K562 (cell line): Measurements from ENCODE around the gene ZDHHC8. TPM values are rescaled to one million over a fixed set of nuclear protein-coding genes. Genes with fewer than 3 reads are reported as not detected.

Experiments
- ERF ChIP-seq: fragments of 450-650 bp; formaldehyde crosslinking; IDR thresholded peaks from 2 replicates; pipeline ENCODE4 v1.4.0; 2020; ENCODE audit warnings: mild to moderate bottlenecking, mixed read lengths
- KDM4B ChIP-seq, 2 experiments: fragments of 450-650 bp in 1 of 2; sonication (generic) in 1 of 2; IDR thresholded peaks; 2 replicates each; pipeline ENCODE4 v1.6.1; 2016 to 2017; ENCODE audit warnings: borderline replicate concordance in 2 of 2, antibody characterized with exemption in 1 of 2, low read depth in 1 of 2, mild to moderate bottlenecking in 1 of 2
- MIER1 ChIP-seq: fragments of 450-650 bp; IDR thresholded peaks from 2 replicates; pipeline ENCODE4 v1.6.1; 2016; ENCODE audit warnings: antibody characterized with exemption, mild to moderate bottlenecking, low read depth
- MTF1 ChIP-seq: fragments of 250-450 bp; sonication (Bioruptor Pico); IDR thresholded peaks from 2 replicates; pipeline ENCODE4 v1.9.0; 2021; ENCODE audit warnings: moderate library complexity, mild to moderate bottlenecking, inconsistent platforms, borderline replicate concordance
- MXI1 ChIP-seq: IDR thresholded peaks from 2 replicates; pipeline ENCODE4 v1.6.1; 2011; ENCODE audit warnings: low read depth, mild to moderate bottlenecking, improper control_type of control experiment, low read length
- NEUROD1 ChIP-seq: fragments of 150-350 bp; IDR thresholded peaks from 2 replicates; pipeline ENCODE4 v1.6.1; 2014; ENCODE audit warnings: borderline replicate concordance, low read length, low read depth; ENCODE audit not compliant: partially characterized antibody
- NFRKB ChIP-seq: fragments of 450-650 bp; IDR thresholded peaks from 2 replicates; pipeline ENCODE4 v1.6.1; 2016; ENCODE audit warnings: low read depth
- POLR3A ChIP-seq: IDR thresholded peaks from 2 replicates; pipeline ENCODE4 v1.6.1; 2011; ENCODE audit warnings: borderline replicate concordance, mild to moderate bottlenecking, moderate library complexity; ENCODE audit not compliant: insufficient read length, insufficient read depth; ENCODE audit errors: extremely low read depth
- PRPF4 ChIP-seq: fragments of 200-400 bp; formaldehyde crosslinking; IDR thresholded peaks from one replicate; pipeline ENCODE4 v1.6.1; 2017; ENCODE audit warnings: low read length, low read depth, mild to moderate bottlenecking; ENCODE audit not compliant: insufficient read depth, poor library complexity, severe bottlenecking
- PTTG1 ChIP-seq: fragments of 450-650 bp; IDR thresholded peaks from 2 replicates; pipeline ENCODE4 v1.6.1; 2016; ENCODE audit warnings: low read depth, mild to moderate bottlenecking, missing genetic modification characterization, missing compliant biosample characterization
- RBM22 ChIP-seq: fragments of 200-400 bp; formaldehyde crosslinking; IDR thresholded peaks from 2 replicates; pipeline ENCODE4 v1.6.1; 2018; ENCODE audit warnings: low read length, low read depth; ENCODE audit not compliant: poor library complexity, severe bottlenecking
- RCOR1 ChIP-seq, 2 experiments: IDR thresholded peaks; 2 replicates each; pipeline ENCODE4 v1.6.1; 2012; ENCODE audit warnings: low read depth in 2 of 2, low read length in 2 of 2, borderline replicate concordance in 1 of 2, improper control_type of control experiment in 1 of 2
- SLC30A9 ChIP-seq: fragments of 250-450 bp; sonication (Bioruptor Pico); IDR thresholded peaks from 2 replicates; pipeline ENCODE4 v1.8.0; 2022; ENCODE audit warnings: mild to moderate bottlenecking, moderate library complexity
- TEAD1 ChIP-seq, 2 experiments: fragments of 450-650 bp in 1 of 2; sonication (generic) in 1 of 2; formaldehyde crosslinking; IDR thresholded peaks; 2 replicates each; pipeline versions ENCODE4 v1.4.0 to v1.8.0; 2020 to 2022; ENCODE audit warnings: mild to moderate bottlenecking in 2 of 2, missing genetic modification reagents in 1 of 2
- TEAD4 ChIP-seq, 2 experiments: sonication (generic) in 1 of 2; formaldehyde crosslinking in 1 of 2; IDR thresholded peaks; 2 replicates each; pipeline versions ENCODE4 v1.6.1 to v1.8.0; 2012 to 2022; ENCODE audit warnings: borderline replicate concordance in 1 of 2, inconsistent platforms in 1 of 2, low read length in 1 of 2, mild to moderate bottlenecking in 1 of 2, missing genetic modification reagents in 1 of 2
- ZBTB1 ChIP-seq: sonication (generic); formaldehyde crosslinking; IDR thresholded peaks from 2 replicates; pipeline ENCODE4 v1.8.1; 2023; ENCODE audit warnings: missing genetic modification reagents, low read depth, mild to moderate bottlenecking, borderline replicate concordance
- ZC3H4 ChIP-seq: sonication (generic); formaldehyde crosslinking; IDR thresholded peaks from 2 replicates; pipeline ENCODE4 v1.9.0; 2021; ENCODE audit warnings: missing genetic modification reagents, borderline replicate concordance
- ZNF696 ChIP-seq: fragments of 250-450 bp; sonication (Bioruptor Pico); conservative IDR thresholded peaks from 2 replicates; pipeline ENCODE4 v1.4.0; 2020; ENCODE audit warnings: mild to moderate bottlenecking, moderate library complexity
- polyA plus RNA-seq, 8 experiments: library from polyadenylated mRNA; depleted of rRNA in 4 of 8; stranded (reverse) in 5 of 8; unstranded in 3 of 8; fragments of >200 nt; fragmentation: Nextera tagmentation in 2 of 8; fragmentation: Illumina TruSeq in 1 of 8; extraction: Ambion mirVana in 2 of 8; extraction: Trizol in 1 of 8; gene quantifications; 2 replicates each; pipeline versions ENCODE4 v1.2.1 to v1.2.3, GENCODE V29; 2011 to 2014; ENCODE audit warnings: inconsistent platforms in 1 of 8, missing spikeins in 1 of 8
- total RNA-seq, 7 experiments: library from RNA; depleted of rRNA in 6 of 7; stranded (reverse); fragments of >200 nt in 6 of 7; fragmentation: Illumina TruSeq in 2 of 7; extraction: Trizol in 2 of 7; gene quantifications; 2 replicates each; pipeline versions ENCODE4 v1.2.1 to v1.2.3, GENCODE V29; 2011 to 2021; ENCODE audit warnings: low replicate concordance in 1 of 7
- TF ChIP-seq, protein P1 (sequence below): fragments of 450-650 bp; formaldehyde crosslinking; IDR thresholded peaks from 2 replicates; pipeline ENCODE4 v1.4.0; 2020; ENCODE audit warnings: mild to moderate bottlenecking, mixed read lengths
- TF ChIP-seq, protein P2 (sequence below): sonication (generic); formaldehyde crosslinking; IDR thresholded peaks from 2 replicates; pipeline ENCODE4 v1.8.0; 2022; ENCODE audit warnings: mild to moderate bottlenecking, missing genetic modification reagents

Gene ZDHHC8
- total and polyA plus RNA-seq, 9 of the 15 experiments (the other 6 are each of a cell fraction or from before 2014, with no cell fraction given) = 0.04 to 109 (median 16.4) TPM

DNA sequence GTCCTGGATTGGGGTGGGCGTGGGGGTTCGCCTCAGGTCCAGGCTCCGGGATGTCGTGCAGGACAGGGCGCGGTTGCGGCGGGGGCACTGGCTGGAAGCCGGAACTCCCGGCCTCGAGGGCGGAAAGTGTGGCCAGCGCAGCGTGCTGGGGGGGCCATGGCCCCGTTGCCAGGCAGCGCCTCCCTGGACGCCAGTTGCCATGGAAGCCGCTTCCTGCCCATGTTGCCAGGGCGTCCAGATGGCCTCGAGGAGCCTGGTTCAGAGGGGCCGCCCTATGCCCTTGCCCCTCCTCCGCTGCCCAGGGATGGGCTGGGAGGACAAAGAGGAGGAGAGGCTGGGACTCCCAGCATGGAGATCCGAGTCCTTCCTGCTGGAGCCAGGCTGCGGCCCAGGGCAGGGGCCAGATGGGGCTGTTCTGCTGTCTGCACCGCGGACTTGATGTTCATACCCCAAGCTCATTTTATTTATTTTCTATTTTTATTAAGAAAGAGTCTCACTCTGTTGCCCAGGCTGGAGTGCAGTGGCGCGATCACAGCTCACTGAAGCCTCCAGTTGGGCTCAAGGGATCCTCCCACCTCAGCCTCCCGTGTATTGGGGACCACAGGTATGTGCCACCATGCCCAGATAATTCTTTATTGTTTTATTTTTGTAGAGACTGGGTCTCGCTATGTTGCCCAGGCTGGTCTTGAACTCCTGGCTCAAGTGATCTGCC, 23.9 kb downstream of the ZDHHC8 start (continued):
- TF ChIP-seq, protein P1, sequence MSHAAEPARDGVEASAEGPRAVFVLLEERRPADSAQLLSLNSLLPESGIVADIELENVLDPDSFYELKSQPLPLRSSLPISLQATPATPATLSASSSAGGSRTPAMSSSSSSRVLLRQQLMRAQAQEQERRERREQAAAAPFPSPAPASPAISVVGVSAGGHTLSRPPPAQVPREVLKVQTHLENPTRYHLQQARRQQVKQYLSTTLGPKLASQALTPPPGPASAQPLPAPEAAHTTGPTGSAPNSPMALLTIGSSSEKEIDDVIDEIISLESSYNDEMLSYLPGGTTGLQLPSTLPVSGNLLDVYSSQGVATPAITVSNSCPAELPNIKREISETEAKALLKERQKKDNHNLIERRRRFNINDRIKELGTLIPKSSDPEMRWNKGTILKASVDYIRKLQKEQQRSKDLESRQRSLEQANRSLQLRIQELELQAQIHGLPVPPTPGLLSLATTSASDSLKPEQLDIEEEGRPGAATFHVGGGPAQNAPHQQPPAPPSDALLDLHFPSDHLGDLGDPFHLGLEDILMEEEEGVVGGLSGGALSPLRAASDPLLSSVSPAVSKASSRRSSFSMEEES (CRISPR knock-in tag) = no peak
- TF ChIP-seq TEAD4 (IDR thresholded peaks at IDR 0.05; ENCODE audit: low read length) (no peak), TEAD4 (CRISPR knock-in tag; IDR thresholded peaks at IDR 0.05; ENCODE audit: borderline replicate concordance) (peak; percentile 52; the same call in 1 of the 2 replicates), RBM22 (no peak), SLC30A9 (no peak), MXI1 (peak; percentile 52; the same call in 1 of the 2 replicates), ERF (CRISPR knock-in tag) (no peak), MIER1 (no peak), ZC3H4 (CRISPR knock-in tag) (0 out of 2 replicates have a peak, but pooled peaks have one; percentile 69), ZBTB1 (no peak; the same call in 1 of the 2 replicates), KDM4B (IDR thresholded peaks at IDR 0.05; ENCODE audit: borderline replicate concordance in 2 of 2, low read depth in 1 of 2) (0 out of 4 replicates have a peak, but pooled peaks of 1 of the 2 experiments have one; percentile 13), PTTG1 (tag) (no peak), NEUROD1 (peak; percentile 61), RCOR1 (IDR thresholded peaks at IDR 0.05; ENCODE audit: borderline replicate concordance in 1 of 2, low read depth in 2 of 2, low read length in 2 of 2) (peak in 1 of 2 experiments; percentile 46; a peak in 1 of 4 replicates), PRPF4 (no peak), ZNF696 (CRISPR knock-in tag) (no peak), NFRKB (no peak), TEAD1 (CRISPR knock-in tag; IDR thresholded peaks at IDR 0.05) (0 out of 4 replicates have a peak, but pooled peaks of 1 of the 2 experiments have one; percentile 42), MTF1 (no peak), POLR3A (no peak)
- TF ChIP-seq, protein P2, sequence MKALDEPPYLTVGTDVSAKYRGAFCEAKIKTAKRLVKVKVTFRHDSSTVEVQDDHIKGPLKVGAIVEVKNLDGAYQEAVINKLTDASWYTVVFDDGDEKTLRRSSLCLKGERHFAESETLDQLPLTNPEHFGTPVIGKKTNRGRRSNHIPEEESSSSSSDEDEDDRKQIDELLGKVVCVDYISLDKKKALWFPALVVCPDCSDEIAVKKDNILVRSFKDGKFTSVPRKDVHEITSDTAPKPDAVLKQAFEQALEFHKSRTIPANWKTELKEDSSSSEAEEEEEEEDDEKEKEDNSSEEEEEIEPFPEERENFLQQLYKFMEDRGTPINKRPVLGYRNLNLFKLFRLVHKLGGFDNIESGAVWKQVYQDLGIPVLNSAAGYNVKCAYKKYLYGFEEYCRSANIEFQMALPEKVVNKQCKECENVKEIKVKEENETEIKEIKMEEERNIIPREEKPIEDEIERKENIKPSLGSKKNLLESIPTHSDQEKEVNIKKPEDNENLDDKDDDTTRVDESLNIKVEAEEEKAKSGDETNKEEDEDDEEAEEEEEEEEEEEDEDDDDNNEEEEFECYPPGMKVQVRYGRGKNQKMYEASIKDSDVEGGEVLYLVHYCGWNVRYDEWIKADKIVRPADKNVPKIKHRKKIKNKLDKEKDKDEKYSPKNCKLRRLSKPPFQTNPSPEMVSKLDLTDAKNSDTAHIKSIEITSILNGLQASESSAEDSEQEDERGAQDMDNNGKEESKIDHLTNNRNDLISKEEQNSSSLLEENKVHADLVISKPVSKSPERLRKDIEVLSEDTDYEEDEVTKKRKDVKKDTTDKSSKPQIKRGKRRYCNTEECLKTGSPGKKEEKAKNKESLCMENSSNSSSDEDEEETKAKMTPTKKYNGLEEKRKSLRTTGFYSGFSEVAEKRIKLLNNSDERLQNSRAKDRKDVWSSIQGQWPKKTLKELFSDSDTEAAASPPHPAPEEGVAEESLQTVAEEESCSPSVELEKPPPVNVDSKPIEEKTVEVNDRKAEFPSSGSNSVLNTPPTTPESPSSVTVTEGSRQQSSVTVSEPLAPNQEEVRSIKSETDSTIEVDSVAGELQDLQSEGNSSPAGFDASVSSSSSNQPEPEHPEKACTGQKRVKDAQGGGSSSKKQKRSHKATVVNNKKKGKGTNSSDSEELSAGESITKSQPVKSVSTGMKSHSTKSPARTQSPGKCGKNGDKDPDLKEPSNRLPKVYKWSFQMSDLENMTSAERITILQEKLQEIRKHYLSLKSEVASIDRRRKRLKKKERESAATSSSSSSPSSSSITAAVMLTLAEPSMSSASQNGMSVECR (CRISPR knock-in tag) = peak; percentile 30; the same call in 1 of the 2 replicates
